Vagina (tissue), 2 donors: ENCODE results near the gene PLEKHA4. TPM values are rescaled to one million over a fixed set of nuclear protein-coding genes. Genes with fewer than 3 reads are reported as not detected.
"Not testable (repeated sequence)": the region's sequence is repeated elsewhere in the genome, so short reads cannot be mapped to it uniquely, and the experiment has no call there.

ENCODE experiments used
- DNase-seq, 2 donors: peaks; one replicate each; pipeline ENCODE4 v3.0.0-alpha.2; 2017; ENCODE audit errors: extremely low spot score in 2 of 2
- H3K27ac ChIP-seq: fragments of 200-600 bp; sonication (generic); one replicate; pipeline ENCODE4 v1.5.1; 2019
- H3K27me3 ChIP-seq: fragments of 200-600 bp; sonication (generic); one replicate; pipeline ENCODE4 v1.5.1; 2019
- H3K36me3 ChIP-seq, 2 donors: fragments of 200-600 bp; sonication (generic); one replicate each; pipeline ENCODE4 v1.5.1; 2017 to 2019
- H3K4me1 ChIP-seq: fragments of 200-600 bp; sonication (generic); one replicate; pipeline ENCODE4 v1.5.1; 2019
- H3K4me3 ChIP-seq, 2 donors: fragments of 200-600 bp; sonication (generic); 1 replicate in 1 of 2; 2 replicates in 1 of 2; pipeline ENCODE4 v1.5.1; 2016 to 2019
- H3K9me3 ChIP-seq: fragments of 200-600 bp; sonication (generic); one replicate; pipeline ENCODE4 v1.5.1; 2019
- CTCF ChIP-seq, 3 experiments: fragments of 450-650 bp in 2 of 3; fragments of 200-600 bp in 1 of 3; sonication (generic) in 1 of 3; IDR thresholded peaks; one replicate each; pipeline ENCODE4 v1.5.1; 2017 to 2019; ENCODE audit warnings: antibody characterized with exemption in 3 of 3, mild to moderate bottlenecking in 2 of 3, moderate library complexity in 2 of 3
- POLR2A ChIP-seq, 2 donors: fragments of 450-650 bp; IDR thresholded peaks; one replicate each; pipeline ENCODE4 v1.6.1; 2017; ENCODE audit warnings: antibody characterized with exemption in 2 of 2, mild to moderate bottlenecking in 2 of 2, moderate library complexity in 2 of 2
- POLR2AphosphoS5 ChIP-seq, 2 donors: sonication (generic); formaldehyde crosslinking; IDR thresholded peaks; one replicate each; pipeline ENCODE4 v1.9.0; 2017; ENCODE audit warnings: antibody characterized with exemption in 2 of 2, mild to moderate bottlenecking in 2 of 2, low read depth in 1 of 2; ENCODE audit not compliant: insufficient read depth in 1 of 2
- intact Hi-C: fragments of 100-400 bp; cut with DNase I; formaldehyde crosslinking; loops from one replicate; pipeline ENCODE4 v1.15.1; 2023
- small RNA-seq: library from RNA; depleted of rRNA; stranded (forward); fragments of <200 nt; gene quantifications from one replicate; pipeline ENCODE3, GENCODE V24; 2016
- total RNA-seq: library from RNA; depleted of rRNA; stranded (reverse); fragments of >200 nt; gene quantifications from one replicate; pipeline ENCODE4 v1.2.3, GENCODE V29; 2016

The PLEKHA4 gene
- total RNA-seq, 1 donor from 2014 or later = 37.1 TPM

DNA sequence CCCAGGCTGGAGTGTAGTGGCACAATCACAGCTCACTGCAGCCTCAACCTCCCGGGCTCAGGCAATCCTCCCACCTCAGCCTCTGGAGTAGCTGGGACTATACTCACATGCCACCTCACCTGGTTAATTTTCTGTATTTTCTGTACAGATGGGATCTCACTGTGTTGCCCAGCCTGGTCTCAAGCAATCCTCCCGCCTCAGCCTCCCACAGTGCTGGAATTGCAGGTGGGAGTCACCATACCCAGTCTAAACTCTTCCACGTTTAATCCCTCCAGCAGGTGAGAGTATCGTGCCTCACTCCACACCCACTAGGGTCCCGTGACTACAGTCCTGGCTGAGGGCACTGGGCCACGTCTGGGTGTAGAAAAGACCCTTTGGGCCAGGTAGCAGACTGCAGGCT, 74.1 kb downstream of the PLEKHA4 start:
- intact Hi-C loops = loop anchor here (2.0 kb wide), 1 partner anchor 43 kb away; the partner anchor contains the start of gene HSD17B14

GRCh38 chr19:48793271-48793670, 75.1 kb downstream of the PLEKHA4 start:
- H3K27ac ChIP-seq = no peak overlapping the region
- intact Hi-C loops = no loop called here
- no peak for TF ChIP-seq CTCF (IDR thresholded peaks at IDR 0.05)
- TF ChIP-seq POLR2A (IDR thresholded peaks at IDR 0.05) = no peak
- no peak for TF ChIP-seq POLR2AphosphoS5 (IDR thresholded peaks at IDR 0.05; ENCODE audit: insufficient read depth in 1 of 2, low read depth in 1 of 2)

More for the DNA sequence above, 74.1 kb downstream of the PLEKHA4 start:
- Histone ChIP-seq H3K27me3 (no peaks in the 10 kb centered on the region), H3K9me3 (no peaks in the 10 kb centered on the region), H3K4me1 (peaks cover 15% of the 10 kb centered on the region), H3K36me3 (no peaks in the 10 kb centered on the region), H3K27ac (peak overlapping the region; percentile 96), H3K4me3 (no peak overlapping the region)
- TF ChIP-seq POLR2A (IDR thresholded peaks at IDR 0.05) = no peak
- no peak for DNase-seq

DNA sequence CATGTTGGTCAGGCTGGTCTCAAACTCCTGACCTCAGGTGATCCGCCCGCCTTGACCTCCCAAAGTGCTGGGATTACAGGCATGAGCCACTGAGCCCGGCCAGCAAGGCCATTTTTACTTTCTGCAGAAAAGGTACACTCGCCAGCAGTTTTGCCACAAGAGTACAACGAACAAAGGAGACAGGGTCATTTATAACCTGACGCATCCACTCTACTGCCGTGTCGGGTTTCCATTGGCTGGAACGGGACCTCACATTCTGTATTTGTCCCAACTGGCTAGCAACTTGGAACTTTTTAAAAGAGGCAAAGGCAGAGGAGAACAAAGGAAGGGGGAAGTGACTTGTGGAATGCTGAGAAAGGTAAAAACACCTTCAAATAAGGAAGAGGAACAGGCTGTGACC, 81.1 kb downstream of the PLEKHA4 start:
- H3K9me3 ChIP-seq, DNase-seq, H3K4me3 ChIP-seq, H3K27me3 ChIP-seq, H3K36me3 ChIP-seq, intact Hi-C loops, H3K4me1 ChIP-seq: not testable (repeated sequence)
- peak overlapping the region; percentile 18 for H3K27ac ChIP-seq

More at GRCh38 chr19:48793271-48793670, 75.1 kb downstream of the PLEKHA4 start:
- no peaks in the 10 kb centered on the region for H3K9me3 ChIP-seq
- H3K27me3 ChIP-seq = no peaks in the 10 kb centered on the region
- H3K36me3 ChIP-seq = no peaks in the 10 kb centered on the region
- no peak for DNase-seq
- peaks cover 15% of the 10 kb centered on the region for H3K4me1 ChIP-seq
- H3K4me3 ChIP-seq = no peak overlapping the region

Small RNAs within 50 kb of the gene (small RNA-seq; reads per million reads assigned to genes)
- not detected for gene RNU6-317P

Other genes with a start within 250 kb of the PLEKHA4 start
- gene RPL18, start 249.4 kb downstream of the PLEKHA4 start, total RNA-seq = 2,346 TPM
- 19.9 TPM for gene SPHK2, start 249.1 kb downstream of the PLEKHA4 start, total RNA-seq
- gene DBP, start 231.2 kb downstream of the PLEKHA4 start, total RNA-seq = 4.9 TPM
- gene CA11, start 222.4 kb downstream of the PLEKHA4 start, total RNA-seq = 7.9 TPM
- 0.98 TPM for gene NTN5, start 195.6 kb downstream of the PLEKHA4 start, total RNA-seq
- gene FUT2, start 172.6 kb downstream of the PLEKHA4 start, total RNA-seq = 6.1 TPM
- 3.4 TPM for gene MAMSTR, start 148.9 kb downstream of the PLEKHA4 start, total RNA-seq
- 31.2 TPM for gene RASIP1, start 128.0 kb downstream of the PLEKHA4 start, total RNA-seq
- 2.2 TPM for gene IZUMO1, start 121.7 kb downstream of the PLEKHA4 start, total RNA-seq
- gene FUT1, start 116.0 kb downstream of the PLEKHA4 start, total RNA-seq = 6.4 TPM
- not detected for gene FGF21, start 113.1 kb downstream of the PLEKHA4 start, total RNA-seq
- 41.5 TPM for gene BCAT2, start 57.6 kb downstream of the PLEKHA4 start, total RNA-seq
- gene HSD17B14, start 32.1 kb downstream of the PLEKHA4 start, total RNA-seq = 19.2 TPM
- gene PPP1R15A, start 3.8 kb upstream of the PLEKHA4 start, total RNA-seq = 52.1 TPM
- not detected for gene TULP2, start 30.1 kb upstream of the PLEKHA4 start, total RNA-seq
- 151 TPM for gene NUCB1, start 31.7 kb upstream of the PLEKHA4 start, total RNA-seq
- gene DHDH, start 65.1 kb upstream of the PLEKHA4 start, total RNA-seq = not detected
- gene BAX, start 86.3 kb upstream of the PLEKHA4 start, total RNA-seq = 52.3 TPM
- gene FTL, start 96.7 kb upstream of the PLEKHA4 start, total RNA-seq = 4,380 TPM
- 32.2 TPM for gene GYS1, start 124.7 kb upstream of the PLEKHA4 start, total RNA-seq
- gene RUVBL2, start 125.3 kb upstream of the PLEKHA4 start, total RNA-seq = 100 TPM
- not detected for gene LHB, start 148.5 kb upstream of the PLEKHA4 start, total RNA-seq
- gene CGB3, start 155.7 kb upstream of the PLEKHA4 start, total RNA-seq = not detected
- not detected for gene CGB2, start 163.3 kb upstream of the PLEKHA4 start, total RNA-seq
- gene CGB1, start 168.3 kb upstream of the PLEKHA4 start, total RNA-seq = not detected
- not detected for gene CGB5, start 175.2 kb upstream of the PLEKHA4 start, total RNA-seq
- gene CGB8, start 180.5 kb upstream of the PLEKHA4 start, total RNA-seq = not detected
- 0.98 TPM for gene CGB7, start 189.1 kb upstream of the PLEKHA4 start, total RNA-seq
- 6.1 TPM for gene NTF4, start 196.2 kb upstream of the PLEKHA4 start, total RNA-seq
- gene KCNA7, start 204.1 kb upstream of the PLEKHA4 start, total RNA-seq = not detected
- 380 TPM for gene SNRNP70, start 216.8 kb upstream of the PLEKHA4 start, total RNA-seq
- 23.8 TPM for gene LIN7B, start 245.8 kb upstream of the PLEKHA4 start, total RNA-seq